Natural killer cell treated with Interleukin-12 subunit alpha and Interleukin-12 subunit beta and Interleukin-15 and Interleukin-18, amount 100 ng/mL, for 72 hours (primary cell): ENCODE data around the gene CACUL1. TPM values are rescaled to one million over a fixed set of nuclear protein-coding genes. Genes with fewer than 3 reads are reported as not detected.

Experiments used
- ATAC-seq, 2 donors: fragments of 150-1000 bp; cut with Tn5 transposase in 1 of 2; sonication (Bioruptor Pico), chemical (Tn5 transposase) in 1 of 2; 2 replicates each; pipeline ENCODE4 v1.10.0; 2021
- DNase-seq: peaks from one replicate; pipeline ENCODE4 v3.0.0; 2022; ENCODE audit warnings: low spot score
- H3K27ac Mint-ChIP-seq, 2 donors: 1 replicate in 1 of 2; 2 replicates in 1 of 2; pipeline ENCODE4 v1.8.0; 2022; ENCODE audit warnings: mixed read lengths in 2 of 2, mild to moderate bottlenecking in 1 of 2, moderate library complexity in 1 of 2
- H3K27me3 Mint-ChIP-seq, 2 donors: 1 replicate in 1 of 2; 2 replicates in 1 of 2; pipeline ENCODE4 v1.8.0; 2022; ENCODE audit warnings: mixed read lengths in 2 of 2
- H3K36me3 Mint-ChIP-seq: one replicate; pipeline ENCODE4 v1.8.0; 2022; ENCODE audit warnings: mixed read lengths
- H3K4me1 Mint-ChIP-seq, 2 donors: 1 replicate in 1 of 2; 2 replicates in 1 of 2; pipeline ENCODE4 v1.8.0; 2022; ENCODE audit warnings: low read depth in 2 of 2, mixed read lengths in 2 of 2, mild to moderate bottlenecking in 1 of 2
- H3K4me3 Mint-ChIP-seq: one replicate; pipeline ENCODE4 v1.8.0; 2022; ENCODE audit warnings: mixed read lengths
- H3K9me3 Mint-ChIP-seq: 2 replicates; pipeline ENCODE4 v1.8.0; 2022; ENCODE audit warnings: mixed read lengths
- total RNA-seq, 2 donors: library from RNA; stranded (reverse); gene quantifications; one replicate each; pipeline ENCODE4 v1.2.3, GENCODE V29; 2022

CACUL1 gene
- total RNA-seq, 2 donors from 2014 or later, result 28.9 to 29.9 TPM

- Mint-ChIP-seq H3K27ac (no peak overlapping the region), H3K27me3 (no peaks in the 10 kb centered on the region), H3K4me1 (peaks cover 0 to 11% of the 10 kb centered on the region in 2 donors), H3K9me3 (no peaks in the 10 kb centered on the region), H3K36me3 (peaks cover 5% of the 10 kb centered on the region), H3K4me3 (no peak overlapping the region)
- no peak for DNase-seq
- no peak for ATAC-seq
These were observed 44.3 kb downstream of the CACUL1 start for GRCh38 chr10:118710487-118710886.

DNA sequence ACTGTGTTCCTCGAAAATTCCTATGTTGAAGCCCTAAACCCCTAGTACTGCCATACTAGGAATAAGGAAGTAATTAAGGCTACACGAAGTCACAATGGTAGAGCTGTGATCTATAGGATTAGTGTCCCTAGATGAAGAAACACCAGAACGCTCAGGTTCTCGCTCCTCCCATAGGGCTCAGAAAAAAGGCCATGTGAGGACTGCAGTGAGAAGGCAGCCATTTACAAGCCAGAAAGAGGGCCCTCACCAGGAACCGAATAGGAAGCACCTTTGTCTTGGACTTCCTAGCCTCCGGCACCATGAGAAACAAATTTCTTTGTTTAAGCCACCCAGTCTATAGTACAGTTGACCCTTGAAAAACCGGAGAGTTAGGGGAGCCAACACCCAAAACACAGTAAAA, 46.2 kb downstream of the CACUL1 start:
- Mint-ChIP-seq H3K27me3 (no peaks in the 10 kb centered on the region), H3K9me3 (no peaks in the 10 kb centered on the region), H3K4me3 (no peak overlapping the region), H3K4me1 (peaks cover 6 to 7% of the 10 kb centered on the region in 2 donors), H3K27ac (no peak overlapping the region), H3K36me3 (peaks cover 5% of the 10 kb centered on the region)
- no peak for DNase-seq
- ATAC-seq, result no peak

GRCh38 chr10:118704711-118705110, 50.1 kb downstream of the CACUL1 start:
- DNase-seq (no peak), ATAC-seq (no peak)
- Mint-ChIP-seq H3K36me3 (peaks cover 5% of the 10 kb centered on the region), H3K4me3 (no peak overlapping the region), H3K27ac (no peak overlapping the region), H3K9me3 (no peaks in the 10 kb centered on the region), H3K27me3 (no peaks in the 10 kb centered on the region), H3K4me1 (peaks cover 0 to 6% of the 10 kb centered on the region in 2 donors)

GRCh38 chr10:118701529-118702323, 53.0 kb downstream of the CACUL1 start:
- Mint-ChIP-seq H3K27ac (no peak overlapping the region), H3K4me1 (peaks cover 10 to 15% of the 10 kb centered on the region in 2 donors), H3K27me3 (no peaks in the 10 kb centered on the region), H3K36me3 (peaks cover 4% of the 10 kb centered on the region), H3K4me3 (no peak overlapping the region), H3K9me3 (no peaks in the 10 kb centered on the region)
- ATAC-seq (no peak), DNase-seq (no peak)

GRCh38 chr10:118698421-118698820, 56.3 kb downstream of the CACUL1 start:
- peak overlapping the region; percentile 23 to 54 for H3K27ac Mint-ChIP-seq

DNA sequence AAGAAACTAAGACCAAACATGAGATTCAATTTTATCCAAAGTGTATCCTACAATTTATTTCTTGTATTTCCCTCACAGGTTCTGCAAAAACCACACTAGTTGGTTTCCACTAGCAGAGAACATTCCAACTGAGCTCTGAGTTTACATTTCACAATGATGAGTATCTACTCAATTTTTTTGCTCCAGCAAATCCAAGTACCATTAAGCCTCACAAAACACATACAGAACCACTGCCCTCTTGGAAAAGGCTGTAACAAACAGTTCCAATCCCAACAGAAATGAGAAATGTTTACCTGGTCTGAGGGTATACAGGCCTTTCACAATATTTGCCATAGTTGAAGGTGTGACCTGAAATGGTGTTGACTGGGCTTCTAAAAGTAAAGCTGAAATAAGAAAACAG, 59.9 kb downstream of the CACUL1 start:
- H3K9me3 Mint-ChIP-seq, result no peaks in the 10 kb centered on the region
- H3K27ac Mint-ChIP-seq, result no peak overlapping the region
- DNase-seq, result no peak
- no peaks in the 10 kb centered on the region for H3K27me3 Mint-ChIP-seq
- no peak for ATAC-seq
- no peak overlapping the region for H3K4me3 Mint-ChIP-seq
- peaks cover 10 to 15% of the 10 kb centered on the region in 2 donors for H3K4me1 Mint-ChIP-seq
- no peaks in the 10 kb centered on the region for H3K36me3 Mint-ChIP-seq

More at GRCh38 chr10:118698421-118698820, 56.3 kb downstream of the CACUL1 start:
- Mint-ChIP-seq H3K9me3 (no peaks in the 10 kb centered on the region), H3K27me3 (no peaks in the 10 kb centered on the region), H3K4me3 (peak overlapping the region; percentile 38), H3K4me1 (peaks cover 10 to 15% of the 10 kb centered on the region in 2 donors), H3K36me3 (no peaks in the 10 kb centered on the region)
- DNase-seq (peak; percentile 60), ATAC-seq (peak; percentile 87 to 100)

GRCh38 chr10:118692872-118693271, 61.9 kb downstream of the CACUL1 start:
- DNase-seq (no peak), ATAC-seq (no peak)
- Mint-ChIP-seq H3K27ac (no peak overlapping the region), H3K9me3 (no peaks in the 10 kb centered on the region), H3K36me3 (peaks cover 6% of the 10 kb centered on the region), H3K4me3 (no peak overlapping the region), H3K27me3 (no peaks in the 10 kb centered on the region), H3K4me1 (peaks cover 4 to 5% of the 10 kb centered on the region in 2 donors)

GRCh38 chr10:118689070-118689858, 65.5 kb downstream of the CACUL1 start:
- no peaks in the 10 kb centered on the region for H3K9me3 Mint-ChIP-seq
- peaks cover 0 to 10% of the 10 kb centered on the region in 2 donors for H3K4me1 Mint-ChIP-seq
- ATAC-seq (no peak), DNase-seq (no peak)
- H3K27ac Mint-ChIP-seq, result no peak overlapping the region
- no peaks in the 10 kb centered on the region for H3K27me3 Mint-ChIP-seq
- H3K4me3 Mint-ChIP-seq, result no peak overlapping the region
- H3K36me3 Mint-ChIP-seq, result peaks cover 20% of the 10 kb centered on the region

GRCh38 chr10:118687472-118687871, 67.3 kb downstream of the CACUL1 start:
- Mint-ChIP-seq H3K4me1 (peaks cover 0 to 10% of the 10 kb centered on the region in 2 donors), H3K27me3 (no peaks in the 10 kb centered on the region), H3K4me3 (no peak overlapping the region), H3K36me3 (peaks cover 20% of the 10 kb centered on the region), H3K27ac (peak overlapping the region in 1 of 2 donors; percentile 15), H3K9me3 (no peaks in the 10 kb centered on the region)
- no peak for DNase-seq
- no peak for ATAC-seq

GRCh38 chr10:118682533-118682932, 72.2 kb downstream of the CACUL1 start:
- Mint-ChIP-seq H3K4me3 (no peak overlapping the region), H3K27me3 (no peaks in the 10 kb centered on the region), H3K4me1 (peaks cover 8 to 11% of the 10 kb centered on the region in 2 donors), H3K36me3 (peaks cover 17% of the 10 kb centered on the region), H3K27ac (no peak overlapping the region), H3K9me3 (no peaks in the 10 kb centered on the region)
- ATAC-seq, result no peak
- DNase-seq, result no peak

DNA sequence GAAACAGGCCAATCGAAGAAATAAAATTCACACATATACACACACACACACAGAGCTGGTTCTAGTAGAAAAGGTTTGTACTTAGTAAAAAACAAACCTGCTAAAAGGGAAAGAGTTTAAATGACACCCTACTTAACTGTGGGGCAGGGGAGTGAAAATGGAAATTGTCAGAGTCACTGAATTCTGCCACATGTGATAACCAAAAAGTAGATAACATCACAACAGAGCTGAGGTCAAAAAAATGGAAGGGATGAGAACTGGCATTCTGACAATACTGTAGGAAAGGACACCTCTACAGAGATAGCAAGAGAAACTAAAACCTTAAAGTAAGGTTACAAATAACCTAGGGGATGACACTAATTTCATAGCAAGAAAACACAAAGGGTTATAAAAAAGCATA, 74.6 kb downstream of the CACUL1 start:
- no peaks in the 10 kb centered on the region for H3K9me3 Mint-ChIP-seq
- H3K27me3 Mint-ChIP-seq, result no peaks in the 10 kb centered on the region
- peaks cover 5 to 8% of the 10 kb centered on the region in 2 donors for H3K4me1 Mint-ChIP-seq
- DNase-seq, result no peak
- H3K4me3 Mint-ChIP-seq, result no peak overlapping the region
- H3K27ac Mint-ChIP-seq, result peak overlapping the region in 1 of 2 donors; percentile 18
- ATAC-seq, result no peak
- H3K36me3 Mint-ChIP-seq, result peaks cover 4% of the 10 kb centered on the region

DNA sequence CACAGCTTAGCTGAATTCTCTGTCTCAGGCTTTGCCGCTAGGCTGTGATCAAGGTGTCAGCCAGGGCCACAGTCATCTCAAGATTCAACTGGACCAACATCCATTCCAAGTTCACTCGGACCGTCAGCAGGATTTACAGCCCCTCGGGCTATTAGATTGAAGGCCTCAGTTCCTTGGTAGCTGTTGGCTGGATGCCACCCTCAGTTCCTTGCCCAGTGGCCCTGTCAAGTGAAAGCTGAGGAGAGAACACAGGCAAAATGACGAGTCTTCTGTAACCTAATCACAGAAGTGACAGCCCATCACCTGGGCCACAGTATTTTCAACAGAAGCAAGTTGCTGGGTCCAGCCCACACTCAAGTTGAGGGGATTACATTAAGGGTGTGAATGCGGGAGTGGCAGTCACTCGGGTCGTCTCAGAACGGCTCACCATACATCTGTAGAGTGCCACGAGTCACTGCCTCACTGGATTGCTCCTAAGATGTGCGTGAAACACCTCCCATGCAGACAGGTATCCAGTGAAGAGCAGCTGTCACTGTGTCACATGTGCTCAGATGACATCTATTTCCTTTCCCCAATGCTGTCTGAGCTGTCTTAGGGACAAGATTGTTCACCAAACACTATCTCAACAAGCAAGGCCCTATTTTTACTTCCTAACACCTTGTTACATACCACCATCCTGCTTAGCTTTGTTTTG, 80.4 kb downstream of the CACUL1 start:
- no peak overlapping the region for H3K27ac Mint-ChIP-seq
- ATAC-seq (peak in 1 of 2 donors; percentile 31), DNase-seq (no peak)
- H3K9me3 Mint-ChIP-seq, result no peaks in the 10 kb centered on the region
- no peaks in the 10 kb centered on the region for H3K4me1 Mint-ChIP-seq
- no peak overlapping the region for H3K4me3 Mint-ChIP-seq
- H3K27me3 Mint-ChIP-seq, result no peaks in the 10 kb centered on the region
- H3K36me3 Mint-ChIP-seq, result no peaks in the 10 kb centered on the region

DNA sequence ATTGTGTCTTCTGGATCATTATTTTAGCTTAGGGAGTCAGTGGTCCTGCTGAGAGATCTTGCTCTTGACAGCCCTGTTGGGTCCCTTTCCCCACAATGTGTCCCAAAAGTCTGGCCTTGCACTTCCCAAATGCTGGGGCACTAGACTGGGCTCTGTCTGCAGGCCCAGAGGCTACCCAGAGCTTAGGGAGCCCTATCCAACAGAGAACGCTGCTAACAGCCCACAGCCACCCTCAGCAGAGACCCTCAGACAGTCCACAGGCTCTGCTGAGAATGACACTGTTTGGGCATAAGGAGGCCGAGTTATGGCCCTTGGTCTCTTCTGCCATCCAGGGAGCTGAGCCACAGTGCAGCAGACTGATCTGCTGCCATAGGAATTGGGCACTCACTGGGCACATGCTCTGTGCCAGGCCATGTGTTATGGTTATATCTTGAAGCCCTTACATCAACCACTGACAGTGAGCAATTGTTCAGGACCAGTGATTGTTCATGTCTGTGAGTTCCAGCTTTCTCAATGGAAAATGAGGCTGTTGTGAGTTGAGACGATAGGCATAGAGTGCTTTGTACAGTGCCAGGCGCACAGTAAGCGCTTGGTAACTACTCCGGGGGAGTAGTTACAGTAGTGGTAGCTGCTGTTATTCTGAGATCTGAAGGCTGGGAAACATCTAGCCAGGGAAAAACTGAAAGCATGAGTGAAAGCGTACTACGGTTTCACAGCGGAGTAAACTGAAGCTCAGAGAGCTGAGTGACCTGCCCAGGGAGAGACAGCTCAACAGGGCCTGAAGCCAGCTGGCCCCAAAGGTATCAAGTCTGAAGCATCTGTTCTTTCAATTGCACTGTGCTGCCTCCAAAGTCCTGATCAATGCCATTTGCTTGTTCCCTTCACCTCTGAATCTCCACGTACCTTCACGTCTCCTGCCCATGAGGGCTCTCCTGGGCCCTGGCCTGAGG, 81.7 kb downstream of the CACUL1 start:
- no peak overlapping the region for H3K27ac Mint-ChIP-seq
- no peaks in the 10 kb centered on the region for H3K27me3 Mint-ChIP-seq
- DNase-seq (no peak), ATAC-seq (no peak)
- no peaks in the 10 kb centered on the region for H3K36me3 Mint-ChIP-seq
- no peak overlapping the region for H3K4me3 Mint-ChIP-seq
- H3K4me1 Mint-ChIP-seq, result peaks cover 0 to 3% of the 10 kb centered on the region in 2 donors
- no peaks in the 10 kb centered on the region for H3K9me3 Mint-ChIP-seq
